ENCODE measurements around the gene LPAR5.

DNA sequence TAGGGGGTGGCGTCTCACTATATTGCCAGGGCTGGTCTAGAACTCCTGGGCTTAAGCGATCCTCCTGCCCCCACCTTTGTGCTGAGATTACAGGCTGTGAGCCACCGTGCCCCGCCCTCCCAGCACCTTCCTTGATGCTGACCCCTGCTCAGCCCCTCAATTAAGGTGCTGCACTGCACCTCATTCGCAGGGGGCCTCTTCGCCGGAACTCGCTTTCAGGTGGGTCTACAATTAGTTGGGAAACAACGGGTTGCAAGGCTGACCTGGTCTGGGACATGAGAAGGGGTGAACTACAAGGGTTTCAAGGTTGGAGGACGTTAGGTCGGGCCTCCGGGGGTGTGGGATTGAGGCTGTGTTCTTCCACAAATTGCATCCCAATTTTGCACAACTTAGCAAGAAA, 66.4 kb downstream of the LPAR5 start:
- TF ChIP-seq EZH2 (IDR thresholded peaks at IDR 0.05; ENCODE audit: low read length, missing control alignments) = no peak
- TF ChIP-seq, protein P1, sequence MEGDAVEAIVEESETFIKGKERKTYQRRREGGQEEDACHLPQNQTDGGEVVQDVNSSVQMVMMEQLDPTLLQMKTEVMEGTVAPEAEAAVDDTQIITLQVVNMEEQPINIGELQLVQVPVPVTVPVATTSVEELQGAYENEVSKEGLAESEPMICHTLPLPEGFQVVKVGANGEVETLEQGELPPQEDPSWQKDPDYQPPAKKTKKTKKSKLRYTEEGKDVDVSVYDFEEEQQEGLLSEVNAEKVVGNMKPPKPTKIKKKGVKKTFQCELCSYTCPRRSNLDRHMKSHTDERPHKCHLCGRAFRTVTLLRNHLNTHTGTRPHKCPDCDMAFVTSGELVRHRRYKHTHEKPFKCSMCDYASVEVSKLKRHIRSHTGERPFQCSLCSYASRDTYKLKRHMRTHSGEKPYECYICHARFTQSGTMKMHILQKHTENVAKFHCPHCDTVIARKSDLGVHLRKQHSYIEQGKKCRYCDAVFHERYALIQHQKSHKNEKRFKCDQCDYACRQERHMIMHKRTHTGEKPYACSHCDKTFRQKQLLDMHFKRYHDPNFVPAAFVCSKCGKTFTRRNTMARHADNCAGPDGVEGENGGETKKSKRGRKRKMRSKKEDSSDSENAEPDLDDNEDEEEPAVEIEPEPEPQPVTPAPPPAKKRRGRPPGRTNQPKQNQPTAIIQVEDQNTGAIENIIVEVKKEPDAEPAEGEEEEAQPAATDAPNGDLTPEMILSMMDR (conservative IDR thresholded peaks at IDR 0.05 in 1 of 2, IDR thresholded peaks at IDR 0.05 in 1 of 2; ENCODE audit: low read depth in 1 of 2, low read length in 2 of 2) = no peak
